ENCODE data around the gene AGPS.
"Not testable (repeated sequence)": the region's sequence is repeated elsewhere in the genome, so short reads cannot be mapped to it uniquely, and the experiment has no call there.

The AGPS gene

GRCh38 chr2:177391822-177392372, 676 bp upstream of the AGPS start:
- DNase-seq = no peak

- DNase-seq = no peak
Measured at GRCh38 chr2:177393203-177393755, 706 bp downstream of the AGPS start.

DNA sequence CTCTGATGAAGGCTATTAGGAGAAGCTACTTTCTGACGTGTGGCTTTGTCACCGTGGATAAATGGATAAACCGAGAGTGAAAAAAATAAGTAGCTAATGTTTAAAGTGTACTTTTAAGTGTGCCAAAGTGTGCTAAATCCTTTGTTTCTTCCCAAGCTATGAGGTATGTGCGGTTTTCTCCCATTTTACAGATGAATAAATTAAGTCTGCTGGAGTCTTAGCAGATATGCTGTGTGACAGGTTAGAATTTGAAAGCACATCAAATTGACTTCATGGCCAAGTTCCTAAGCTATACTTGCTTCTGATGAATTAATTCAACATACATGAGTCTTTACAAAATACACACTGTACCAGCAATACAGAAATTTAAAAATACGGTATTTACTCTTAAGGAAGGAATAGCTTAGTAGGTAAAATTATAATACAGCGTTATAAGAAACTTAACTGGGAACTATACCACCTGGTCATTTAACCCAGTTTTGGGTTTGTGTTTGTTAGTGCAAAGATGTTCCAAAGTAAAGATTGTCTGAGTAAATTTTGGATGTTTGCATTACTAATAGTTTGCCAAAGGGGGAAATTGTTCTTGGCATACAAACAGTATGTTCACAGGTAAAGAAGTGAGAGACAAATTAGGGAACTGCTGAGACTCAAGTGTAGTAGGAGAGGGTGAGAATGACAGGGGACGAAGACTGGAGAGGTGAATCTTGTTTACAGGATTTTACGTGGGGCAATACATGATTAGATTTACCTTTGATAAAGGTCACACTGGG, 1.4 kb downstream of the AGPS start:
- no peak for DNase-seq

DNA sequence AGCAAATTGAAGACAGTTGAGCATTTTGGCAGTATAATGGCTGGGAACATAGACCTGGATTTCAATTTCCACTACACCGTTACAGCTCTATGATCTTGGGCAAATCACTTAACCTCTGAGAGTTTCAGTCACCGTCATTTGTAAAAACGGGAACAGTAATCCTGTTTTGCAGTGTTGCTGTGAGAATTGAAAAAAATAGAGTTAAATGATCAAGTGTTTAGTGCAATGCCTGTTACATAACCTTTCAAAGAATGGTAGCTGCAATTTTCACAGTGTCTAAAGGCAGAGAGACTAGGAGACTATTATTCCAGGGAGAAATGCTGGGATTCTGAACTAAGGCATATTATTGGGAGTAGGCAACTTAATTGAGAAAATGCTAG, 2.0 kb downstream of the AGPS start:
- DNase-seq = no peak

GRCh38 chr2:177395351-177396065, 2.9 kb downstream of the AGPS start:
- no peak for DNase-seq

GRCh38 chr2:177396703-177397460, 4.3 kb downstream of the AGPS start:
- DNase-seq = peak; percentile 57

GRCh38 chr2:177397481-177398289, 5.1 kb downstream of the AGPS start:
- DNase-seq = peak; percentile 89

DNA sequence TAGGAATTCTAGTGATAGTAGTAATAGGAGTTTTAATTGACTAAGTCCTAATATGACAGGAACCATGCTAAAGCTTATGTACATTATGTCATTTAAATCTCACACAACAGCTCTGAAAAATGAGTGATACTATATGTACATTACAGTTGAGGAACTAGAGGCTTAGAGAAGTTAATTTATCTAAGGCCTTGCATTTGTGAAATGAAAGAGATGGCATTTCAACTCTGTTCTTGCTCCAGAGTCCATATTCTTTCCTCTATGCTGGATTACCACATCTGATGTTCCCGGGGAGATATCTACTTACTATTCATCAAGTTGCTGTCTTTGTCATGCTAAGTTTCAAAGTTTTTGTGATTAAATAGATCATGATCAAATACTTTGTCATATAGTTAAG, 5.7 kb downstream of the AGPS start:
- no peak for DNase-seq

GRCh38 chr2:177398791-177399190, 6.2 kb downstream of the AGPS start:
- DNase-seq = no peak

- no peak for DNase-seq
Measured at GRCh38 chr2:177399376-177399775, 6.8 kb downstream of the AGPS start.

GRCh38 chr2:177400337-177400923, 7.9 kb downstream of the AGPS start:
- DNase-seq = no peak

DNA sequence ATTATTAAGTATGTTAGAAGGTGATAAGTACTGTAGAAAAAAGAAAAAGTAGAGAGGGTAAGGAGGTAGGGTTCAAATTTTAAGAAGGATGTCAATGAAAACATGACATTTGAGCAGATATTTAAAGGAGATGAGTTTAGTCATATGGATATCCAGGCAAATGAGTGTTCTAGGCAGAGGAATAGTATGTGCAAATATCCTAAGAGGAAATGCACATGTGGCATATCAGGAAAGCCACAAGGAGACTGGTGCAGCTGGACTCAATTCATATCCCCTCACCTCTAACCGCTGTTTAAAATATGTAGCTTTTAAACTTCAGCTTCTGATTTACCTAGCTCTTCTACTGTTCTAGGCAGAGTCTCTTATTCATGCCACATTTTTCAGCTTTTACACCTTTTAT, 9.5 kb downstream of the AGPS start:
- no peak for DNase-seq

DNA sequence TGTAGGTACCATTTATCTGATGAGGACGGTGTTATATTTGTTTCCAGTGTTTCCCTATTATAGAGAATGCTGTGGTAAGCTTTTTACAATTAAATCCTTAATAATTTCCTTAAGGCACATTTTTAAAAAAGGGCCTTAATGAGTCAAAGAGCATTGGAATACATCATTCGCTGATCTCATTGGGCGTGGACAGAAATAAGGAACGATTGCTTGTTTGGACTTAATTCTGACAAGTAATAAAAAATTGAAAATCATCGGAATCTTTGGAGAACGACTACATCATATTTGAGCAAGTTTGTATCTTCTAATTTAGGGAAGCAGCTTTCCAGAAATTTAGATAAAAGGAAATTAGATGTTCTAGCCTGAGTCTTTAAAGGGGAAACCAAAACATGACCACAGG, 11.3 kb downstream of the AGPS start:
- no peak for DNase-seq

DNA sequence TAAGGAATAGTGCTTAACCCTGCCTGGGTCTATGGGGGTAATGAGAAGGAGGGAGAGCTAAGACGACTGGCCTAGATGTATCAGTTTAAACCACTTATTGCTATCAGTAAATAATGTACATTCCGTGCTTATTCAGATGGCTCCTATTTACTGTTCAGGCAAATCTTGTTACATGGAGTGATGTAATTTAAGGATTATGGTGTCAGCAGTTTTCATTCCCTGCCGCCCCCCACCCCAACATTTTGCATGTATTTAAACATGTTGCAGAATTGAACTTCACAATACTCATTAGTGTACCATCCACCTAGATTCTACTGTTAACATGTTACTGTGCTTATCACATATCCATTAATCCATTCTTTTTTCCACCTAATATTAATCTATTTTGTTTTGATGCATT, 11.7 kb downstream of the AGPS start:
- DNase-seq = no peak

- DNase-seq = no peak
Measured at GRCh38 chr2:177405029-177405692, 12.6 kb downstream of the AGPS start.

DNA sequence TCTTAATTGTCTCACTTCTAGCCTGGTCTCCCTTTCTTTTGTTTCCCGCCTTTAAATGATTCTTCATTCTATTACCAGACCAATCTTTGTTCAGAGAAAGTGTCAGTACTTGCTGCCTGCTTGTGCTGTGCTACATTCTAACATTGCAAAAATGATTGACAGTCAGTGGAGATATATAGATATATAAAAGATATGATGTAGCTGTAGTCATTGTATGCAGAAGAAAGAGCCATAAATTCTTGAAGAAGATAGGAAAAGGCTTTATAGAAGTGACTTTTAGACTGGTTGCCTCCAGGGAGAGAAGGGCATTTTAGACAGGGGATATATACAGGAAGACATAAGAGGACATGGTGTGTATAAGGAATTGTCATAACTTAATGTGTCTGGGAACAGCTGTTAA, 13.6 kb downstream of the AGPS start:
- DNase-seq = no peak

DNA sequence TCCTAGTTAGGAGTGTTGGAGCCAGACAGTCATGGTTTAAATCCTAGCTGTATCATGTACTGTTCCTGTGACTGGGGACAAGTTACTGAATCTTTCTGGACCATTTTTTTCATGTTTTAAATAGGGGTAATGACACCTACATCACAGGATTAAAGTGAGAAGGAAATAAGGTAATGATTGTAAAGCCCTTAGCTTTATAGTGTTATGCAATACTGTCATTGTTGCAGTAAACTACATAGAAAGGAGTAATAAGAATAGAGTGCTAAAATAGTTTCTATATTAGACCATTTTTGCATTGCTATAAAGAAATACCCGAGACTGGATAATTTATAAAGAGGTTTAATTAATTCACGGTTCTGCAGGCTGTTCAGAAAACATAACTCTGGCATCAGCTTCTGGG, 14.5 kb downstream of the AGPS start:
- DNase-seq = no peak

GRCh38 chr2:177410629-177411028, 18.1 kb downstream of the AGPS start:
- not testable (repeated sequence) for DNase-seq

GRCh38 chr2:177413703-177414102, 21.1 kb downstream of the AGPS start:
- no peak for DNase-seq

DNA sequence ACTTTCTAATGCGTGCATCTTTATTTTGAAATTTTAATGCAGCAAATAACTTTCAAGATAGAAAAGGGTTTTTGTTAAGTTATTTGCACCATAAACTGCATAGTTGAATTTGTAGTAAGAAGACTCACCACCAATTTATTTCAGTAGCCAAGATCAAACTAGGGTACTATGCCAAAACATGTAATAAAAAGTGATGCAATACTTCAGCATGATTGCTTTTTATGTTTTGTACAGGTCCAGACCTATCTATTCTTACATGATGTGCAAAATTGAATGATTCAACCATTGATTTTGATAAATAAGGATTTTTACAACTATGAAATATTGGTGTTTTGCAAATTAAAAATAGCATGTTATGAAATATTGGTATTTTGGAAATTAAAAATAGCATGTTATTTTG, 26.7 kb downstream of the AGPS start:
- DNase-seq = peak; percentile 72

DNA sequence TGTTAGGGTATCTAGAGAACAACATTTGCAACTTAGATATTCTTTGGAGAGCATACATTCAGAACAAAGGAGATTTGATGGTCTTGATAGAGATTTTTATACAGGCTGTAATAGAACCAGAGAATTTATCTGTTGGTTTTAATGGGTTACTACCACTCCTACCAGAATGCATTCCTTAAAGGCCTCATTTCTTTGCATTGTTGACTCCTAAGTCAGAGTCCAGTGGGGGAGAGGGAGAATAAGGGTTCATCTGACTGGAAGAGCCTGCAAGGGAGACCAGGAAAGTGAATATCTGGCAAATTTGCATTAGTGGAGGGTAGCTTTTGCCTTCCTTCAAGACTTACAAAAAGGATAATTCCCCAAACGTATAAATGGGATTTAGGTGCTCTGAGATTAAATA, 29.7 kb downstream of the AGPS start:
- DNase-seq = no peak

All from HCEC 1CT (cell line).